Activated CD8-positive, alpha-beta memory T cell treated with anti-CD3 and anti-CD28 coated beads, Interleukin-2, amount 50 U/mL, for 24 hours (primary cell): ENCODE data around the gene DBN1.
"Not testable (repeated sequence)": the region's sequence is repeated elsewhere in the genome, so short reads cannot be mapped to it uniquely, and the experiment has no call there.

Source experiments
- DNase-seq: peaks from one replicate; pipeline ENCODE4 v3.0.0-alpha.2; 2020; ENCODE audit errors: extremely low read depth

The DBN1 gene

GRCh38 chr5:177429248-177430040 lies 44.0 kb downstream of the DBN1 start:
- peak; percentile 79 for DNase-seq

GRCh38 chr5:177428574-177429217 lies 44.7 kb downstream of the DBN1 start:
- DNase-seq: no peak

- DNase-seq: no peak
Observed at GRCh38 chr5:177427919-177428573, 45.4 kb downstream of the DBN1 start.

GRCh38 chr5:177427211-177427822 lies 46.1 kb downstream of the DBN1 start:
- DNase-seq: no peak

- DNase-seq: no peak
Observed at GRCh38 chr5:177426566-177427210, 46.7 kb downstream of the DBN1 start, which contains the start of gene GRK6. Gene GRK6 (plus strand): TSS chr5:177426676. CDS start chr5:177426846, 170 bp downstream.

- peak; percentile 99 for DNase-seq
Observed at GRCh38 chr5:177425801-177426565, 47.5 kb downstream of the DBN1 start.

GRCh38 chr5:177425196-177425800 lies 48.1 kb downstream of the DBN1 start:
- no peak for DNase-seq

- no peak for DNase-seq
Observed at GRCh38 chr5:177423671-177424070, 49.8 kb downstream of the DBN1 start.

GRCh38 chr5:177421062-177421798 lies 52.2 kb downstream of the DBN1 start:
- no peak for DNase-seq

GRCh38 chr5:177420472-177420871 lies 53.0 kb downstream of the DBN1 start:
- DNase-seq: not testable (repeated sequence)

- DNase-seq: no peak
Observed at GRCh38 chr5:177419046-177419445, 54.4 kb downstream of the DBN1 start.

- DNase-seq: not testable (repeated sequence)
Observed at GRCh38 chr5:177417081-177417480, 56.4 kb downstream of the DBN1 start.

- DNase-seq: no peak
Observed at GRCh38 chr5:177414481-177414880, 59.0 kb downstream of the DBN1 start.

GRCh38 chr5:177412603-177413233 lies 60.7 kb downstream of the DBN1 start:
- DNase-seq: no peak

GRCh38 chr5:177410575-177410974 lies 62.9 kb downstream of the DBN1 start:
- no peak for DNase-seq

GRCh38 chr5:177409043-177409801 lies 64.2 kb downstream of the DBN1 start, which contains the start of gene F12:
Gene F12 (minus strand): TSS chr5:177409564. CDS start chr5:177409527, 37 bp downstream.
- no peak for DNase-seq
